SK-N-MC (cell line): ENCODE measurements around the gene DUSP28.

Experiments used
- EZH2 ChIP-seq: fragments of 200-600 bp; sonication (generic); IDR thresholded peaks from one replicate; pipeline ENCODE4 v1.6.1; 2017; ENCODE audit warnings: antibody characterized with exemption
- FOXP2 ChIP-seq: optimal IDR thresholded peaks from 2 replicates; pipeline ENCODE3; 2011; ENCODE audit warnings: mild to moderate bottlenecking, moderate library complexity; ENCODE audit not compliant: insufficient read depth; ENCODE audit errors: extremely low read length, control extremely low read depth

DNA sequence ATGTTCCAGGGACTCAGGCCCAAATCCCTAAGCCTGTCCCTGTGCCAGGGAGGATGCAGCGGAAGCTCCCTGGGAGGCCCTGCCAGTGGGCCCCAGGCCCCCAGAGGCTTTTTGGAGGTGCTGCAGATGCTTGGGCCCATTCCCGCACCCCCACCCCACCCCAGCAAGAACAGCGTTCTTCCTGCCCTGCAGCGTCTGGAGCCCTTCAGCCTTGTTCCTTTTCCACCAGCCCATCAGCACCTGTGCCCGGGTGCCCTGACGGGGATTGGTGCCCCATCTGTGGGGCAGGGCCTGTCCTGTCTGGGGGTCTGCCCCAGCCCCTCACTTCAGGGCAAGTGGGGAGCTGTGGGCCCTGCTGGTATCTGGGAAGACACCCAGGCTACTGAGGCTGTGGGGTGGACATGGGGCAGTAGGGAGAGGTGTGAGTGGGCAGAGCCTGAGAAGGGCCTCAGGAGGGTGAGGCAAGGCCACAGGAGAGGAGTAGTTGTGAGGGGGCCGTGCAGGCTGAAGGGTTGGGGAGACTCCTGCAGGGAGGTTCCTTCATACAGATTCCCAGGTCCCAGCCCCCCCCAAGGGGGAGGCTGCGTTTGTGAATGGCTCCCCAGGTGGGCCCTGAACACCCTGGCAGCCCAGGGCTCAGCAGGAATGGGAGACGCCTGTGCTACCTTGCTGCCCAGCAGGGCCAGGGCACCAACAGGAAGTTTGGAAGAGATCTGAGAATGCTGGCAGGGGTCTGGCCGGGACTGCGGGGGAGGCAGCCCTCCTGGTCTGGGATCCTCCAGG lies 10.6 kb downstream of the DUSP28 start:
- TF ChIP-seq FOXP2 (no peak), EZH2 (no peak)
